ENCODE data around the gene RPL18. TPM values are rescaled to one million over a fixed set of nuclear protein-coding genes. Genes with fewer than 3 reads are reported as not detected.

RPL18 gene
- total and polyA plus RNA-seq, 9 of the 15 experiments (the other 6 are each of a cell fraction or from before 2014, with no cell fraction given): 312 to 2,635 (median 1,653) TPM

GRCh38 chr19:48639483-48640375 lies 20.8 kb upstream of the RPL18 start (continued):
- TF ChIP-seq ZNF407 (IDR thresholded peaks at IDR 0.05; ENCODE audit: low read depth) (no peak), E2F4 (CRISPR knock-in tag; IDR thresholded peaks at IDR 0.05; ENCODE audit: low read depth) (no peak), FOXJ2 (tag; IDR thresholded peaks at IDR 0.05) (no peak), BRF2 (IDR thresholded peaks at IDR 0.05; ENCODE audit: borderline replicate concordance, insufficient read depth, insufficient read length) (no peak), SLC30A9 (CRISPR knock-in tag; IDR thresholded peaks at IDR 0.05) (no peak), ZNF174 (CRISPR knock-in tag; IDR thresholded peaks at IDR 0.05) (no peak), CREB5 (CRISPR knock-in tag; IDR thresholded peaks at IDR 0.05) (no peak), ZKSCAN3 (CRISPR knock-in tag; IDR thresholded peaks at IDR 0.05) (no peak), GATAD2B (IDR thresholded peaks at IDR 0.05; ENCODE audit: borderline replicate concordance) (no peak), LCOR (CRISPR knock-in tag; IDR thresholded peaks at IDR 0.05) (peak; percentile 56; the same call in 1 of the 2 replicates), ZNF398 (CRISPR knock-in tag; IDR thresholded peaks at IDR 0.05) (no peak), ELF2 (CRISPR knock-in tag; IDR thresholded peaks at IDR 0.05) (no peak), SIRT6 (IDR thresholded peaks at IDR 0.05; ENCODE audit: low read depth, low read length) (no peak)

Data from K562 (cell line).